Progenitor cell of endocrine pancreas (in vitro differentiated cells): ENCODE data around the gene MUL1. TPM values are rescaled to one million over a fixed set of nuclear protein-coding genes. Genes with fewer than 3 reads are reported as not detected.

ENCODE experiments used
- DNase-seq: peaks from one replicate; pipeline ENCODE4 v3.0.0; 2021; ENCODE audit warnings: low spot score; ENCODE audit not compliant: unreplicated experiment
- H3K27ac Mint-ChIP-seq: 2 replicates; pipeline ENCODE4 v1.8.0; 2021; ENCODE audit warnings: mild to moderate bottlenecking, moderate library complexity, mixed read lengths
- H3K27me3 Mint-ChIP-seq: 2 replicates; pipeline ENCODE4 v1.8.0; 2021; ENCODE audit warnings: mixed read lengths
- H3K36me3 Mint-ChIP-seq: 2 replicates; pipeline ENCODE4 v1.8.0; 2022; ENCODE audit warnings: mixed read lengths; ENCODE audit not compliant: insufficient read depth
- H3K4me1 Mint-ChIP-seq: 2 replicates; pipeline ENCODE4 v1.8.0; 2021; ENCODE audit warnings: low read depth, mixed read lengths
- H3K4me3 Mint-ChIP-seq: 2 replicates; pipeline ENCODE4 v1.8.0; 2021; ENCODE audit warnings: low read depth, mild to moderate bottlenecking, moderate library complexity, mixed read lengths
- H3K9me3 Mint-ChIP-seq: 2 replicates; pipeline ENCODE4 v1.8.0; 2021; ENCODE audit warnings: low read depth, mixed read lengths
- total RNA-seq: library from RNA; stranded (reverse); gene quantifications from 2 replicates; pipeline ENCODE4 v1.2.1, GENCODE V29; 2021
- TF ChIP-seq, protein P1 (sequence below): fragments of 200-600 bp; sonication (generic); IDR thresholded peaks from one replicate; pipeline ENCODE4 v1.5.0; 2021; ENCODE audit warnings: antibody characterized with exemption, mild to moderate bottlenecking; ENCODE audit not compliant: unreplicated experiment

MUL1 gene
- total RNA-seq, 1 donor from 2014 or later: 25.1 TPM

DNA sequence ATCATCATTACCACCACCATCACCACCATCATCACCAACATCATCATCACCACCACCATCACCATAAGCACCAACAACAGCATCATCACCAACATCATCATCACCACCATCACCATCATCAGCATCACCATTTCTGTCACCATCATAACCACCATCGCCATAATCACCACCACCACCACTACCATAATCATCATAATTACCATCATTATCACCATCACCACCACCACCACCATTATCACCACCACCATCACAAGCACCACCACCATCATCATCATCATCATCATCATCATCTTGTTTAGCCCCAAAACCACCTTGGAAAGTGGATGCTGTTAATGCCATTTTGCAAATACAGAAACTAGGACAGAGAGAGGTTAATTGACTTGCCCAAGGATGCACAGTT, 44.4 kb downstream of the MUL1 start:
- DNase-seq: no peak
- peaks cover 6% of the 10 kb centered on the region for H3K9me3 Mint-ChIP-seq
- TF ChIP-seq, protein P1, sequence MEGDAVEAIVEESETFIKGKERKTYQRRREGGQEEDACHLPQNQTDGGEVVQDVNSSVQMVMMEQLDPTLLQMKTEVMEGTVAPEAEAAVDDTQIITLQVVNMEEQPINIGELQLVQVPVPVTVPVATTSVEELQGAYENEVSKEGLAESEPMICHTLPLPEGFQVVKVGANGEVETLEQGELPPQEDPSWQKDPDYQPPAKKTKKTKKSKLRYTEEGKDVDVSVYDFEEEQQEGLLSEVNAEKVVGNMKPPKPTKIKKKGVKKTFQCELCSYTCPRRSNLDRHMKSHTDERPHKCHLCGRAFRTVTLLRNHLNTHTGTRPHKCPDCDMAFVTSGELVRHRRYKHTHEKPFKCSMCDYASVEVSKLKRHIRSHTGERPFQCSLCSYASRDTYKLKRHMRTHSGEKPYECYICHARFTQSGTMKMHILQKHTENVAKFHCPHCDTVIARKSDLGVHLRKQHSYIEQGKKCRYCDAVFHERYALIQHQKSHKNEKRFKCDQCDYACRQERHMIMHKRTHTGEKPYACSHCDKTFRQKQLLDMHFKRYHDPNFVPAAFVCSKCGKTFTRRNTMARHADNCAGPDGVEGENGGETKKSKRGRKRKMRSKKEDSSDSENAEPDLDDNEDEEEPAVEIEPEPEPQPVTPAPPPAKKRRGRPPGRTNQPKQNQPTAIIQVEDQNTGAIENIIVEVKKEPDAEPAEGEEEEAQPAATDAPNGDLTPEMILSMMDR: no peak
- no peak overlapping the region for H3K4me3 Mint-ChIP-seq
- no peaks in the 10 kb centered on the region for H3K4me1 Mint-ChIP-seq
- H3K27ac Mint-ChIP-seq: no peak overlapping the region
- H3K27me3 Mint-ChIP-seq: peaks cover 10% of the 10 kb centered on the region
- H3K36me3 Mint-ChIP-seq: no peaks in the 10 kb centered on the region

DNA sequence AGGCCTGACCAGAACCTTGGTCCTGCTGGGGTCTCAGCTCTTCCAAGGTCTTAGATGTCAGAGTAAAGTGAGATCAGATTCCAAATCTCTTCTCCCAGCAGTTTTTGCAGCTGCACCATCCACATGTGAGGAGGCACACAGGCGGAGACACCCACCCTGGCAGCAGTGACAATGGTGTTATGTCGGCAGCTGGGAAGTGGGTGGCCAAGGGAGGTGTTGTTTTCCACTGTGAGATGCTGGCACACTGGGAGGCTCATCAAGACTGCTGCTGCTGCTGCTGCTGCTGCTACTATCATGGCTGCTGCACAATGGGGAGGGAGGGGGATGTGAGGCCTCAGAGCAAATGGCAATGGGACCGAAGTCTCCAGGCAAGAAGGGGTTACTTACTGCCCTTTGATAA, 45.6 kb downstream of the MUL1 start:
- Mint-ChIP-seq H3K4me1 (peaks cover 3% of the 10 kb centered on the region), H3K27ac (no peak overlapping the region), H3K4me3 (no peak overlapping the region)

DNA sequence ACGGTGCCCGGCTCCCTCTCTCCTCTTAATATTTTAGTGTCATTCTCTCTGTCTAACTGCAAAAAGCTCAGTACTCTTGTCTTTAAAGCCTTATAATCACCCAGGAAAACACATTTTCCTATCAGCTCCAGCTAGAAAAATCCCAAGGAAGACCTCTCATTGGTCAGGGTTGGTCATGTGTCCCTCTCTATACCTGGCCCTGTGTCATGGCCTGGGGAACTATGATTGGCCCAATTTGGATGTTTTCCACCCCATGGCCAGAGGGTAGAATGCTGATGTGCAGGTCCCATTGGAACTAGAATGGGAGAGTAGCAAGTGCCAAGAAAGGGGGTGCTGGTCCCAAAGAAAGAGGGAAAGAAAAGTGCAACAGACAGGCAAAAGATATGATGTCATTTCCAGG, 49.2 kb downstream of the MUL1 start:
- TF ChIP-seq, protein P1: no peak
- no peak for DNase-seq
- Mint-ChIP-seq H3K4me3 (no peak overlapping the region), H3K27ac (no peak overlapping the region), H3K9me3 (peaks cover 6% of the 10 kb centered on the region), H3K36me3 (no peaks in the 10 kb centered on the region), H3K27me3 (peaks cover 5% of the 10 kb centered on the region), H3K4me1 (peaks cover 8% of the 10 kb centered on the region)

More for the DNA sequence above, 45.6 kb downstream of the MUL1 start:
- H3K9me3 Mint-ChIP-seq: peaks cover 6% of the 10 kb centered on the region
- DNase-seq: no peak
- TF ChIP-seq, protein P1: no peak
- peaks cover 2% of the 10 kb centered on the region for H3K27me3 Mint-ChIP-seq
- no peaks in the 10 kb centered on the region for H3K36me3 Mint-ChIP-seq

DNA sequence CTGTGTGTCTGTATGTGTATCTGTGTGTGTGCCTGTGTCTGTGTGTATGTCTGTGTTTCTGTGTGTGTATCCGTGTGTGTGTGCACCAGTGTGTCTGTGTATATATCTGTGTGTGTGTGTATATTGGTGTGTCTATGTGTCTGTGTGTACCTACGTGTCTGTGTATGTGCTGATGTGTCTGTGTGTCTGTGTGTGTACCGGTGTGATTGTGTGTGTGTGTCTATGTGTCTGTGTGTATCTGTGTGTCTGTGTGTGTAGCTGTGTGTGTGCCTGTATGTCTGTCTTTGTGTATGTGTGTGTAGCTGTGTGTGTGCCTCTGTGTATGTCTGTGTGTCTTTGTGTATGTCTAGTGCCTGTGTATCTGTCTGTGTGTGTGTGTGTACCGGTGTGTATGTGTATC, 53.9 kb downstream of the MUL1 start:
- DNase-seq: no peak
- no peaks in the 10 kb centered on the region for H3K36me3 Mint-ChIP-seq
- no peak overlapping the region for H3K4me3 Mint-ChIP-seq

DNA sequence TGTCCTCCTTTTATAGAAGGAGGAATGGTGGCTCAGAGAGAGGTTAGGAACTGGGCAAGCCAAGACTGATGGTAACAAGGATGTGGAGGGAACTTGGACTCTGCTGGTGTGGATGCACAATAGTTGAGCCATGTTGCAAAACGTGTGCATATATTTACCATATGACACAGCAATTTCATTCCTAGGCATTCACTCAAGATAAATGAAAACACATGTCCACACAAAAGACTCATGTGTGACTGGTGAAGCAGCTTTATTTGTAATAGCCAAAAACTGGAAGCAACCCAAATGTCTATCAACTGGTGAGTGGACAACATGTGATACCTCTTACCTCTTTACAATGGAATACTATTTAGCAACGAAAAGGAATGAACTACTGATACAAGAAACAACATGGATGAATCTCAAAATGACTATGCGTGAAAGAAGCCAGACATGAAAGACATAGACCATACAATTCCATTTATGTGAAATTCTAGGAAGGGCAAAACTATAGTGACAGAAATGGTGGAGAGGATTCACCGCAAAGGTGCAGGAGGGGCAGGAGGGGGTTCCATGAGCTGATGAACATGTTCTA, 58.1 kb downstream of the MUL1 start:
- H3K36me3 Mint-ChIP-seq: no peaks in the 10 kb centered on the region
- TF ChIP-seq, protein P1: no peak
- H3K4me1 Mint-ChIP-seq: no peaks in the 10 kb centered on the region
- no peak overlapping the region for H3K4me3 Mint-ChIP-seq
- no peaks in the 10 kb centered on the region for H3K9me3 Mint-ChIP-seq
- no peak overlapping the region for H3K27ac Mint-ChIP-seq
- DNase-seq: no peak
- peaks cover 15% of the 10 kb centered on the region for H3K27me3 Mint-ChIP-seq

More for the DNA sequence above, 53.9 kb downstream of the MUL1 start:
- peaks cover 8% of the 10 kb centered on the region for H3K4me1 Mint-ChIP-seq
- no peaks in the 10 kb centered on the region for H3K9me3 Mint-ChIP-seq
- H3K27me3 Mint-ChIP-seq: peaks cover 16% of the 10 kb centered on the region
- TF ChIP-seq, protein P1: no peak
- no peak overlapping the region for H3K27ac Mint-ChIP-seq

Other genes starting within 250 kb of the MUL1 start
- 0.19 and 0.24 TPM in 2 replicates for gene VWA5B1, start 217.3 kb downstream of the MUL1 start, total RNA-seq
- gene CAMK2N1, start 21.9 kb downstream of the MUL1 start, total RNA-seq: 67.2 and 69.2 TPM in 2 replicates
- 0.10 and 0.16 TPM in 2 replicates for gene FAM43B, start 44.4 kb upstream of the MUL1 start, total RNA-seq
- not detected in 2 replicates for gene CDA, start 80.9 kb upstream of the MUL1 start, total RNA-seq
- 25.0 and 28.0 TPM in 2 replicates for gene PINK1, start 125.3 kb upstream of the MUL1 start, total RNA-seq
- 273 and 276 TPM in 2 replicates for gene DDOST, start 153.2 kb upstream of the MUL1 start, total RNA-seq
- 0.64 and 1.1 TPM in 2 replicates for gene KIF17, start 209.9 kb upstream of the MUL1 start, total RNA-seq
- 0.53 and 1.2 TPM in 2 replicates for gene SH2D5, start 224.6 kb upstream of the MUL1 start, total RNA-seq